HCT116 (cell line): ENCODE measurements around the gene NOTCH1. TPM values are rescaled to one million over a fixed set of nuclear protein-coding genes. Genes with fewer than 3 reads are reported as not detected.

Experiments used
- ATAC-seq: fragments of 200-7000 bp; cut with Tn5 transposase; 2 replicates; pipeline ENCODE4 v1.9.1; 2020; ENCODE audit warnings: mild to moderate bottlenecking, moderate library complexity
- BruUV-seq: library from RNA; stranded (reverse); fragments of 400-500 nt; replicated peaks from 2 replicates; lab custom pipeline; 2021; lab: Mats Ljungman, UMichigan
- CTCF ChIA-PET: fragments of 300-600 bp; sonication (Branson Sonifier 250); formaldehyde crosslinking; loops from one replicate; lab custom pipeline; 2021; ENCODE audit warnings: antibody characterized with exemption; lab: Charles Lee
- POLR2A ChIA-PET: fragments of 300-600, 350-600 bp; sonication (Branson Sonifier 250); formaldehyde crosslinking; loops from one replicate; lab custom pipeline; 2021; ENCODE audit warnings: antibody characterized with exemption; lab: Charles Lee
- RAD21 ChIA-PET, 2 experiments: fragments of 300-600 bp; sonication (Branson Sonifier 250); formaldehyde crosslinking; loops; one replicate each; lab custom pipeline; 2023; ENCODE audit warnings: low total read pairs in 2 of 2; ENCODE audit not compliant: uncharacterized antibody in 2 of 2, unreplicated experiment in 2 of 2, low non-redundant PET in 1 of 2; lab: Charles Lee
- DNase-seq: peaks from one replicate; pipeline ENCODE4 v3.0.0-alpha.2; 2010; ENCODE audit warnings: low read depth, low spot score
- H2AFZ ChIP-seq: fragments of 200-600 bp; shearing (Covaris generic), sonication (generic); 2 replicates; pipeline ENCODE4 v1.6.1; 2017; ENCODE audit warnings: low read depth, mixed run types, mixed read lengths, antibody characterized with exemption, low read length; ENCODE audit not compliant: poor library complexity, severe bottlenecking
- H3K27ac ChIP-seq: 2 replicates; pipeline ENCODE4 v1.5.1; 2012; ENCODE audit warnings: low read depth, low read length
- H3K27me3 ChIP-seq: fragments of 200-600 bp; sonication (generic); 2 replicates; pipeline ENCODE4 v1.6.1; 2016; ENCODE audit warnings: mixed run types, low read length, mixed read lengths; ENCODE audit not compliant: insufficient read depth
- H3K36me3 ChIP-seq, 2 experiments: fragments of 200-500 bp in 1 of 2; fragments of 200-600 bp in 1 of 2; sonication (Bioruptor generic) in 1 of 2; sonication (generic) in 1 of 2; 2 replicates each; pipeline versions ENCODE4 v1.5.1 to v1.6.1; 2014 to 2016; ENCODE audit warnings: low read length in 2 of 2, inconsistent platforms in 1 of 2, mixed read lengths in 1 of 2, mixed run types in 1 of 2; ENCODE audit not compliant: insufficient read depth in 2 of 2, control insufficient read depth in 1 of 2
- H3K4me1 ChIP-seq, 2 experiments: fragments of 200-600 bp in 1 of 2; sonication (generic) in 1 of 2; 2 replicates each; pipeline versions ENCODE4 v1.5.1 to v1.6.1; 2012 to 2017; ENCODE audit warnings: low read length in 2 of 2, inconsistent platforms in 1 of 2, mild to moderate bottlenecking in 1 of 2, mixed read lengths in 1 of 2, mixed run types in 1 of 2, moderate library complexity in 1 of 2; ENCODE audit not compliant: insufficient read depth in 2 of 2, control insufficient read depth in 1 of 2
- H3K4me2 ChIP-seq: fragments of 200-600 bp; sonication (generic); 2 replicates; pipeline ENCODE4 v1.6.1; 2017; ENCODE audit warnings: mixed run types, low read length, mixed read lengths
- H3K4me3 ChIP-seq, 2 experiments: fragments of 200-600 bp in 1 of 2; sonication (generic) in 1 of 2; replicated peaks in 1 of 2; 2 replicates each; pipeline ENCODE4 v1.5.1; 2011 to 2016; ENCODE audit warnings: low read length in 2 of 2, control low read depth in 1 of 2, low read depth in 1 of 2, mild to moderate bottlenecking in 1 of 2, mixed read lengths in 1 of 2, mixed run types in 1 of 2
- H3K79me2 ChIP-seq: fragments of 200-600 bp; sonication (generic); 2 replicates; pipeline ENCODE4 v1.6.1; 2017; ENCODE audit warnings: mild to moderate bottlenecking, mixed run types, low read length, moderate library complexity, mixed read lengths; ENCODE audit not compliant: insufficient read depth
- H3K9ac ChIP-seq: fragments of 200-600 bp; sonication (generic); 2 replicates; pipeline ENCODE4 v1.6.1; 2016; ENCODE audit warnings: low read length, mixed read lengths
- H3K9me2 ChIP-seq: fragments of 200-600 bp; sonication (generic), shearing (Covaris generic); 2 replicates; pipeline ENCODE4 v1.6.1; 2017; ENCODE audit warnings: mixed run types, mild to moderate bottlenecking, moderate library complexity; ENCODE audit not compliant: insufficient read depth
- H3K9me3 ChIP-seq, 2 experiments: fragments of 200-500 bp in 1 of 2; fragments of 200-600 bp in 1 of 2; sonication (Bioruptor generic) in 1 of 2; sonication (generic) in 1 of 2; 2 replicates each; pipeline ENCODE4 v1.6.1; 2014 to 2017; ENCODE audit warnings: low read length in 2 of 2, mixed read lengths in 2 of 2, inconsistent platforms in 1 of 2, low read depth in 1 of 2, mild to moderate bottlenecking in 1 of 2, mixed run types in 1 of 2, moderate library complexity in 1 of 2; ENCODE audit not compliant: control insufficient read depth in 1 of 2, insufficient read depth in 1 of 2
- H4K20me1 ChIP-seq: fragments of 200-600 bp; sonication (generic), shearing (Covaris generic); 2 replicates; pipeline ENCODE4 v1.6.1; 2017; ENCODE audit warnings: mixed run types, mild to moderate bottlenecking, moderate library complexity; ENCODE audit not compliant: insufficient read depth
- CTCF ChIP-seq, 3 experiments: fragments of 200-600 bp in 1 of 3; sonication (generic) in 1 of 3; IDR thresholded peaks in 2 of 3; conservative IDR thresholded peaks in 1 of 3; 2 replicates each; pipeline ENCODE4 v1.5.1; 2012 to 2017; ENCODE audit warnings: low read depth in 2 of 3, low read length in 2 of 3, antibody characterized with exemption in 1 of 3, borderline replicate concordance in 1 of 3, control low read depth in 1 of 3, mild to moderate bottlenecking in 1 of 3, mixed read lengths in 1 of 3, mixed run types in 1 of 3, moderate library complexity in 1 of 3; ENCODE audit not compliant: insufficient read depth in 1 of 3
- FOSL1 ChIP-seq: IDR thresholded peaks from 2 replicates; pipeline ENCODE4 v1.6.1; 2012; ENCODE audit warnings: low read depth
- POLR2A ChIP-seq: IDR thresholded peaks from 2 replicates; pipeline ENCODE4 v1.7.0; 2011; ENCODE audit warnings: borderline replicate concordance; ENCODE audit not compliant: insufficient read depth, insufficient read length; ENCODE audit errors: extremely low read depth
- POLR2AphosphoS5 ChIP-seq: IDR thresholded peaks from 2 replicates; pipeline ENCODE4 v1.6.1; 2011; ENCODE audit warnings: mild to moderate bottlenecking, low read depth, low read length, moderate library complexity
- SIN3A ChIP-seq: IDR thresholded peaks from 2 replicates; pipeline ENCODE4 v1.6.1; 2012; ENCODE audit warnings: low read depth
- SRF ChIP-seq: IDR thresholded peaks from 2 replicates; pipeline ENCODE4 v1.6.1; 2012; ENCODE audit warnings: low read depth
- intact Hi-C: fragments of 100-400 bp; cut with micrococcal nuclease; formaldehyde crosslinking; loops from 2 replicates; pipeline ENCODE4 v1.10.0; 2022
- microRNA-seq: library from miRNA; unstranded; fragments of <30 nt; microRNA quantifications from one replicate; pipeline ENCODE4, GENCODE V29; 2016; ENCODE audit warnings: borderline number of aligned reads
- total RNA-seq: library from RNA; stranded (reverse); gene quantifications from one replicate; pipeline ENCODE4 v1.2.1, GENCODE V29; 2021; ENCODE audit not compliant: unreplicated experiment

Gene NOTCH1
- total RNA-seq, 1 experiment from 2014 or later, result 36.2 TPM

- ATAC-seq, result no peak
- Histone ChIP-seq H3K79me2 (peaks cover 3% of the 10 kb centered on the region; the same call in 1 of the 2 replicates), H3K4me1 (no peaks in the 10 kb centered on the region), H4K20me1 (no peaks in the 10 kb centered on the region), H3K27me3 (no peaks in the 10 kb centered on the region), H3K9me2 (no peaks in the 10 kb centered on the region), H2AFZ (no peak overlapping the region), H3K27ac (no peak overlapping the region), H3K9me3 (no peaks in the 10 kb centered on the region), H3K4me2 (no peak overlapping the region), H3K36me3 (peaks cover 43 to 64% of the 10 kb centered on the region in 2 experiments), H3K9ac (no peak overlapping the region), H3K4me3 (no peak overlapping the region)
- POLR2A ChIA-PET, result no interaction called here
- DNase-seq, result no peak
- RAD21 ChIA-PET, result no interaction called here
- TF ChIP-seq CTCF (IDR thresholded peaks at IDR 0.05 in 2 of 3, conservative IDR thresholded peaks at IDR 0.05 in 1 of 3; ENCODE audit: borderline replicate concordance in 1 of 3, insufficient read depth in 1 of 3, low read depth in 2 of 3, low read length in 2 of 3) (no peak), POLR2AphosphoS5 (no peak), POLR2A (no peak), FOSL1 (no peak)
- intact Hi-C loops, result no loop called here
- no TSS peak for BruUV-seq
- CTCF ChIA-PET, result no interaction called here
Measured at GRCh38 chr9:136447173-136447778, 98.6 kb downstream of the NOTCH1 start.

DNA sequence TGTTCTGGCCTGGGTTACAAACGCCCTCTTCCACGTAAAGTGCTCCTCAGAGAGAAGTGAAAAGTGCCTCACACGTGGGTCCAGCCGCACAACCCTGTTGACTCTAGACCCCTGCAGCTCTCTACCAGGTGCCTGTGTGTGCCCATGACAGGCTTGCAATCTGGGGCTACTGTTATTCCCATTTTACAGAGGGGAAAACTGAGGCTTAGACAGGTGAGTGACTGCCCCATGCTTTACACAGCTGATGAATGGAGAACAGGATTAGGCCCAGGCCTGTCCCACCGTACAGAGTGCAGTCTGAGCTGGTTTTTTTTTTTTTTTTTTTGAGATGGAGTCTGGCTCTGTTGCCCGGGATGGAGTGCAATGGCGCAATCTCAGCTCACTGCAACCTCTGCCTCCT is 100.0 kb downstream of the NOTCH1 start:
- Histone ChIP-seq H3K9me2 (no peaks in the 10 kb centered on the region), H3K79me2 (peaks cover 3% of the 10 kb centered on the region; the same call in 1 of the 2 replicates), H3K27me3 (no peaks in the 10 kb centered on the region), H3K9ac (no peak overlapping the region), H3K4me3 (no peak overlapping the region), H2AFZ (no peak overlapping the region), H3K27ac (no peak overlapping the region), H3K9me3 (no peaks in the 10 kb centered on the region), H3K4me2 (no peak overlapping the region), H4K20me1 (no peaks in the 10 kb centered on the region), H3K4me1 (no peaks in the 10 kb centered on the region), H3K36me3 (peaks cover 31 to 59% of the 10 kb centered on the region in 2 experiments)
- ChIA-PET RAD21 (no interaction called here), CTCF (no interaction called here), POLR2A (interaction anchor here (0.6 kb wide), 1 partner anchor 10 kb away, joined by 3 read pairs; no protein-coding TSS in a partner anchor)
- intact Hi-C loops, result no loop called here
- no TSS peak for BruUV-seq
- no peak for TF ChIP-seq SRF
- TF ChIP-seq POLR2A, result no peak
- TF ChIP-seq SIN3A, result no peak
- ATAC-seq (no peak), DNase-seq (no peak)

Small RNA genes lying within 50 kb of the gene (microRNA-seq; reads per million reads assigned to microRNA genes)
- not detected for gene MIR4673
- not detected for gene MIR4674

Other genes starting within 250 kb of the NOTCH1 start
- gene CCDC187, start 242.0 kb downstream of the NOTCH1 start, total RNA-seq, result 4.6 TPM
- gene GPSM1, start 218.5 kb downstream of the NOTCH1 start, total RNA-seq, result 26.4 TPM
- 21.9 TPM for gene DNLZ, start 182.3 kb downstream of the NOTCH1 start, total RNA-seq
- gene CARD9, start 172.4 kb downstream of the NOTCH1 start, total RNA-seq, result 1.2 TPM
- 20.4 TPM for gene SNAPC4, start 145.9 kb downstream of the NOTCH1 start, total RNA-seq
- gene ENTR1, start 135.4 kb downstream of the NOTCH1 start, total RNA-seq, result 119 TPM
- gene PMPCA, start 135.4 kb downstream of the NOTCH1 start, total RNA-seq, result 116 TPM
- 23.8 TPM for gene INPP5E, start 106.2 kb downstream of the NOTCH1 start, total RNA-seq
- gene SEC16A, start 63.0 kb downstream of the NOTCH1 start, total RNA-seq, result 49.8 TPM
- gene EGFL7, start 116.9 kb upstream of the NOTCH1 start, total RNA-seq, result 82.0 TPM
- gene AGPAT2, start 141.4 kb upstream of the NOTCH1 start, total RNA-seq, result 86.0 TPM
- gene DIPK1B, start 166.5 kb upstream of the NOTCH1 start, total RNA-seq, result 15.6 TPM
- gene LCN10, start 196.9 kb upstream of the NOTCH1 start, total RNA-seq, result not detected
- gene LCN6, start 202.5 kb upstream of the NOTCH1 start, total RNA-seq, result not detected
- gene LCN8, start 212.2 kb upstream of the NOTCH1 start, total RNA-seq, result not detected
- 0.76 TPM for gene LCN15, start 218.5 kb upstream of the NOTCH1 start, total RNA-seq
- 73.6 TPM for gene TMEM141, start 245.3 kb upstream of the NOTCH1 start, total RNA-seq